Liver (tissue), 9 donors: ENCODE results near the gene DOCK9. TPM values are rescaled to one million over a fixed set of nuclear protein-coding genes. Genes with fewer than 3 reads are reported as not detected.

ENCODE experiments used
- DNase-seq: peaks from one replicate; pipeline ENCODE4 v3.0.0-alpha.2; 2017; ENCODE audit warnings: low spot score
- H3K27ac ChIP-seq, 2 donors: one replicate each; pipeline ENCODE4 v1.7.0; 2013; ENCODE audit warnings: inconsistent platforms in 2 of 2, low read length in 2 of 2, control low read depth in 1 of 2, low read depth in 1 of 2, mild to moderate bottlenecking in 1 of 2
- H3K27me3 ChIP-seq, 4 donors: one replicate each; pipeline versions ENCODE4 v1.6.1 to v1.7.0; 2013; ENCODE audit warnings: low read length in 3 of 4, inconsistent platforms in 1 of 4, mild to moderate bottlenecking in 1 of 4, moderate library complexity in 1 of 4; ENCODE audit not compliant: control insufficient read depth in 4 of 4, insufficient read depth in 4 of 4
- H3K36me3 ChIP-seq, 4 donors: one replicate each; pipeline versions ENCODE4 v1.6.1 to v1.7.0; 2013; ENCODE audit warnings: low read length in 3 of 4, mild to moderate bottlenecking in 3 of 4, low read depth in 1 of 4, moderate library complexity in 1 of 4; ENCODE audit not compliant: control insufficient read depth in 4 of 4, insufficient read depth in 3 of 4
- H3K4me1 ChIP-seq, 4 donors: one replicate each; pipeline versions ENCODE4 v1.6.1 to v1.7.0; 2013; ENCODE audit warnings: low read length in 3 of 4, mild to moderate bottlenecking in 3 of 4, moderate library complexity in 1 of 4; ENCODE audit not compliant: control insufficient read depth in 4 of 4, insufficient read depth in 4 of 4
- H3K4me3 ChIP-seq, 3 donors: one replicate each; pipeline versions ENCODE4 v1.6.1 to v1.7.0; 2013; ENCODE audit warnings: low read length in 3 of 3, control low read depth in 1 of 3, low read depth in 1 of 3, mild to moderate bottlenecking in 1 of 3
- H3K9ac ChIP-seq, 2 donors: one replicate each; pipeline ENCODE4 v1.7.0; 2013; ENCODE audit warnings: low read length in 2 of 2, mild to moderate bottlenecking in 2 of 2, moderate library complexity in 2 of 2, control low read depth in 1 of 2, low read depth in 1 of 2
- H3K9me3 ChIP-seq, 4 donors: one replicate each; pipeline versions ENCODE4 v1.6.1 to v1.7.0; 2013; ENCODE audit warnings: low read length in 3 of 4; ENCODE audit not compliant: control insufficient read depth in 4 of 4
- EGR1 ChIP-seq, 2 donors: IDR thresholded peaks; 2 replicates each; pipeline ENCODE4 v1.6.1; 2016 to 2018; ENCODE audit warnings: antibody characterized with exemption in 2 of 2, low read depth in 2 of 2
- FOXA1 ChIP-seq: IDR thresholded peaks from 2 replicates; pipeline ENCODE4 v1.6.1; 2016; ENCODE audit warnings: antibody characterized with exemption
- FOXA2 ChIP-seq: IDR thresholded peaks from 2 replicates; pipeline ENCODE4 v1.6.1; 2016; ENCODE audit warnings: antibody characterized with exemption
- GABPA ChIP-seq, 2 donors: IDR thresholded peaks in 1 of 2; conservative IDR thresholded peaks in 1 of 2; 2 replicates each; pipeline ENCODE4 v1.6.1; 2016; ENCODE audit warnings: antibody characterized with exemption in 2 of 2, mild to moderate bottlenecking in 1 of 2, moderate library complexity in 1 of 2
- HNF4A ChIP-seq, 2 donors: conservative IDR thresholded peaks; 2 replicates each; pipeline ENCODE4 v1.6.1; 2016; ENCODE audit warnings: antibody characterized with exemption in 2 of 2, mild to moderate bottlenecking in 2 of 2
- HNF4G ChIP-seq: IDR thresholded peaks from 2 replicates; pipeline ENCODE4 v1.6.1; 2016; ENCODE audit warnings: antibody characterized with exemption
- JUND ChIP-seq, 2 donors: IDR thresholded peaks; 2 replicates each; pipeline ENCODE4 v1.6.1; 2016; ENCODE audit warnings: antibody characterized with exemption in 2 of 2
- NR2F2 ChIP-seq: IDR thresholded peaks from 2 replicates; pipeline ENCODE4 v1.6.1; 2016; ENCODE audit warnings: antibody characterized with exemption
- RAD21 ChIP-seq, 2 donors: IDR thresholded peaks; 2 replicates each; pipeline ENCODE4 v1.6.1; 2016; ENCODE audit warnings: antibody characterized with exemption in 2 of 2, mild to moderate bottlenecking in 2 of 2
- SP1 ChIP-seq: IDR thresholded peaks from 2 replicates; pipeline ENCODE4 v1.6.1; 2018; ENCODE audit warnings: antibody characterized with exemption, mild to moderate bottlenecking
- TAF1 ChIP-seq: conservative IDR thresholded peaks from 2 replicates; pipeline ENCODE4 v1.6.1; 2016; ENCODE audit warnings: antibody characterized with exemption, mild to moderate bottlenecking
- YY1 ChIP-seq: IDR thresholded peaks from 2 replicates; pipeline ENCODE4 v1.6.1; 2016; ENCODE audit warnings: antibody characterized with exemption, mild to moderate bottlenecking
- WGBS: extraction: QIAGEN DNeasy Blood & Tissue Kit; methylation state at CpG from one replicate; pipeline ENCODE4 v1.1.7; 2013; 5-methylcytosine and 5-hydroxymethylcytosine counted together
- polyA plus RNA-seq, 2 donors: library from polyadenylated mRNA; stranded (reverse) in 1 of 2; unstranded in 1 of 2; fragments of 200-250 nt in 1 of 2; fragments of >200 nt in 1 of 2; fragmentation: Nextera tagmentation in 1 of 2; extraction: Ambion mirVana in 1 of 2; gene quantifications; one replicate each; pipeline versions ENCODE4 v1.2.1 to v1.2.3, GENCODE V29; 2013 to 2015
- total RNA-seq, 2 donors: library from RNA; depleted of rRNA; stranded (reverse); fragments of >200 nt; gene quantifications; one replicate each; pipeline ENCODE4 v1.2.3, GENCODE V29; 2014
- TF ChIP-seq, protein P1 (sequence below): IDR thresholded peaks from 2 replicates; pipeline ENCODE4 v1.6.1; 2016; ENCODE audit warnings: antibody characterized with exemption, mild to moderate bottlenecking
- TF ChIP-seq, protein P2 (sequence below): fragments of 150-350 bp; IDR thresholded peaks from 2 replicates; pipeline ENCODE4 v1.5.1; 2017; ENCODE audit warnings: improper control_type of control experiment, low read depth, low read length; ENCODE audit not compliant: missing input control
- TF ChIP-seq, protein P3 (sequence below): IDR thresholded peaks from 2 replicates; pipeline ENCODE4 v1.6.1; 2016; ENCODE audit warnings: antibody characterized with exemption
- TF ChIP-seq, protein P4 (sequence below): IDR thresholded peaks from 2 replicates; pipeline ENCODE4 v1.6.1; 2016; ENCODE audit warnings: antibody characterized with exemption
- TF ChIP-seq, protein P5 (sequence below): IDR thresholded peaks from 2 replicates; pipeline ENCODE4 v1.6.1; 2016; ENCODE audit warnings: antibody characterized with exemption
- donor health status: healthy.
- donor health status: healthy.
- donor health status: healthy.
- donor health status: healthy.
- donor health status: healthy.

DOCK9 gene
- total and polyA plus RNA-seq, 4 donors = 5.4 to 31.3 (median 10.6) TPM

DNA sequence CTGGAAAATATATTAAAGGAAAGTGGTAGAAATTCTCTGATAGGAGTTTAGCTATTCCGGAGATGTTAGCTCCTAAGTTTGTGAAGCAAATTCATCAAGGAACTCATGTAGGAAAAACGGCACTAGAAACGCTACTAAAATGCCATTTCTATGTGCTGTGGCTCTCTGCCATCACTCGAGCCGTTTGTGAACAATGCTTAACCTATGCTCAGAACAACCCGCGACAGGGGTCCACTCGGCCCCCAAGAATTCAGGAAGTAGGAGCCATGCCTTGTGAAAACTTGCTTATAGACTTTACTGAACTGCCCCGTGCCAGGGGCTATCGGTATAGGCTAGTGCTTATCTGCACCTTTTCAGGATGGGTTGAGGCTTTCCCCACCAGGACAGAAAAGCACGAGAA, 211.2 kb downstream of the DOCK9 start:
- 68% methylated on average over 11 of the region's 11 CpGs for WGBS
- Histone ChIP-seq H3K36me3 (no peaks in the 10 kb centered on the region), H3K27ac (no peak overlapping the region), H3K27me3 (no peaks in the 10 kb centered on the region), H3K9me3 (no peaks in the 10 kb centered on the region), H3K4me3 (no peak overlapping the region), H3K9ac (no peak overlapping the region), H3K4me1 (peaks cover 2 to 14% (median 9%) of the 10 kb centered on the region in 4 donors)
- no peak for DNase-seq
- no peak for TF ChIP-seq SP1
- TF ChIP-seq RAD21 (IDR thresholded peaks at IDR 0.05) = no peak
- TF ChIP-seq, protein P1, sequence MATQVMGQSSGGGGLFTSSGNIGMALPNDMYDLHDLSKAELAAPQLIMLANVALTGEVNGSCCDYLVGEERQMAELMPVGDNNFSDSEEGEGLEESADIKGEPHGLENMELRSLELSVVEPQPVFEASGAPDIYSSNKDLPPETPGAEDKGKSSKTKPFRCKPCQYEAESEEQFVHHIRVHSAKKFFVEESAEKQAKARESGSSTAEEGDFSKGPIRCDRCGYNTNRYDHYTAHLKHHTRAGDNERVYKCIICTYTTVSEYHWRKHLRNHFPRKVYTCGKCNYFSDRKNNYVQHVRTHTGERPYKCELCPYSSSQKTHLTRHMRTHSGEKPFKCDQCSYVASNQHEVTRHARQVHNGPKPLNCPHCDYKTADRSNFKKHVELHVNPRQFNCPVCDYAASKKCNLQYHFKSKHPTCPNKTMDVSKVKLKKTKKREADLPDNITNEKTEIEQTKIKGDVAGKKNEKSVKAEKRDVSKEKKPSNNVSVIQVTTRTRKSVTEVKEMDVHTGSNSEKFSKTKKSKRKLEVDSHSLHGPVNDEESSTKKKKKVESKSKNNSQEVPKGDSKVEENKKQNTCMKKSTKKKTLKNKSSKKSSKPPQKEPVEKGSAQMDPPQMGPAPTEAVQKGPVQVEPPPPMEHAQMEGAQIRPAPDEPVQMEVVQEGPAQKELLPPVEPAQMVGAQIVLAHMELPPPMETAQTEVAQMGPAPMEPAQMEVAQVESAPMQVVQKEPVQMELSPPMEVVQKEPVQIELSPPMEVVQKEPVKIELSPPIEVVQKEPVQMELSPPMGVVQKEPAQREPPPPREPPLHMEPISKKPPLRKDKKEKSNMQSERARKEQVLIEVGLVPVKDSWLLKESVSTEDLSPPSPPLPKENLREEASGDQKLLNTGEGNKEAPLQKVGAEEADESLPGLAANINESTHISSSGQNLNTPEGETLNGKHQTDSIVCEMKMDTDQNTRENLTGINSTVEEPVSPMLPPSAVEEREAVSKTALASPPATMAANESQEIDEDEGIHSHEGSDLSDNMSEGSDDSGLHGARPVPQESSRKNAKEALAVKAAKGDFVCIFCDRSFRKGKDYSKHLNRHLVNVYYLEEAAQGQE = no peak
- TF ChIP-seq EGR1 (IDR thresholded peaks at IDR 0.05; ENCODE audit: low read depth in 2 of 2) = no peak
- no peak for TF ChIP-seq GABPA (IDR thresholded peaks at IDR 0.05 in 1 of 2, conservative IDR thresholded peaks at IDR 0.05 in 1 of 2)
- no peak for TF ChIP-seq TAF1
- no peak for TF ChIP-seq NR2F2
- TF ChIP-seq, protein P2, sequence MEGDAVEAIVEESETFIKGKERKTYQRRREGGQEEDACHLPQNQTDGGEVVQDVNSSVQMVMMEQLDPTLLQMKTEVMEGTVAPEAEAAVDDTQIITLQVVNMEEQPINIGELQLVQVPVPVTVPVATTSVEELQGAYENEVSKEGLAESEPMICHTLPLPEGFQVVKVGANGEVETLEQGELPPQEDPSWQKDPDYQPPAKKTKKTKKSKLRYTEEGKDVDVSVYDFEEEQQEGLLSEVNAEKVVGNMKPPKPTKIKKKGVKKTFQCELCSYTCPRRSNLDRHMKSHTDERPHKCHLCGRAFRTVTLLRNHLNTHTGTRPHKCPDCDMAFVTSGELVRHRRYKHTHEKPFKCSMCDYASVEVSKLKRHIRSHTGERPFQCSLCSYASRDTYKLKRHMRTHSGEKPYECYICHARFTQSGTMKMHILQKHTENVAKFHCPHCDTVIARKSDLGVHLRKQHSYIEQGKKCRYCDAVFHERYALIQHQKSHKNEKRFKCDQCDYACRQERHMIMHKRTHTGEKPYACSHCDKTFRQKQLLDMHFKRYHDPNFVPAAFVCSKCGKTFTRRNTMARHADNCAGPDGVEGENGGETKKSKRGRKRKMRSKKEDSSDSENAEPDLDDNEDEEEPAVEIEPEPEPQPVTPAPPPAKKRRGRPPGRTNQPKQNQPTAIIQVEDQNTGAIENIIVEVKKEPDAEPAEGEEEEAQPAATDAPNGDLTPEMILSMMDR = no peak
- TF ChIP-seq, protein P3, sequence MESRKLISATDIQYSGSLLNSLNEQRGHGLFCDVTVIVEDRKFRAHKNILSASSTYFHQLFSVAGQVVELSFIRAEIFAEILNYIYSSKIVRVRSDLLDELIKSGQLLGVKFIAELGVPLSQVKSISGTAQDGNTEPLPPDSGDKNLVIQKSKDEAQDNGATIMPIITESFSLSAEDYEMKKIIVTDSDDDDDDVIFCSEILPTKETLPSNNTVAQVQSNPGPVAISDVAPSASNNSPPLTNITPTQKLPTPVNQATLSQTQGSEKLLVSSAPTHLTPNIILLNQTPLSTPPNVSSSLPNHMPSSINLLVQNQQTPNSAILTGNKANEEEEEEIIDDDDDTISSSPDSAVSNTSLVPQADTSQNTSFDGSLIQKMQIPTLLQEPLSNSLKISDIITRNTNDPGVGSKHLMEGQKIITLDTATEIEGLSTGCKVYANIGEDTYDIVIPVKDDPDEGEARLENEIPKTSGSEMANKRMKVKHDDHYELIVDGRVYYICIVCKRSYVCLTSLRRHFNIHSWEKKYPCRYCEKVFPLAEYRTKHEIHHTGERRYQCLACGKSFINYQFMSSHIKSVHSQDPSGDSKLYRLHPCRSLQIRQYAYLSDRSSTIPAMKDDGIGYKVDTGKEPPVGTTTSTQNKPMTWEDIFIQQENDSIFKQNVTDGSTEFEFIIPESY = no peak
- TF ChIP-seq FOXA1 = no peak
- TF ChIP-seq HNF4G = no peak
- TF ChIP-seq, protein P4, sequence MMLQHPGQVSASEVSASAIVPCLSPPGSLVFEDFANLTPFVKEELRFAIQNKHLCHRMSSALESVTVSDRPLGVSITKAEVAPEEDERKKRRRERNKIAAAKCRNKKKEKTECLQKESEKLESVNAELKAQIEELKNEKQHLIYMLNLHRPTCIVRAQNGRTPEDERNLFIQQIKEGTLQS = no peak
- no peak for TF ChIP-seq FOXA2

DNA sequence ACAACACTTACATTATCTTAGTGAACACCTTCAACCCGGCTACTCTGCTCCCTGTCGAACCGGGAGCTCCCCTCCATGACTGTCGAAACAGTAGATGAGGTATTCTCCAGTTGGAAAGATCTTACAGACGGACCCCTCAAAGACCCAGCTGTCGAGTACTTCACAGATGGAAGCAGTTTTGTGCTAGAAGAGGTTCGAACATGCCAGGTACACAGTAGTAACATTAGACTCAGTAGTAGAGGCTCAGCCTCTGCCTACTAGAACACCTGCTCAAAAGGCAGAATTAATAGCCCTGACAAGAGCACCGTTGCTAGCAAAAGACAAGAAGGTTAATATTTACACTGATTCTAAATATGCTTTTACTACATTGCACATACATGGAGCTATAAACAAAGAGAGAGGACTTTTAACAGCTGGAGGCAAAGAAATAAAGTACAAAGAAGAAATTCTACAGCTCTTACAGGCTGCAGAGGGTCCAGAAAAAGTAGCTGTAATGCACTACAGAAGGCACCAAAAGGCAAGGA, 211.8 kb downstream of the DOCK9 start:
- H3K27ac ChIP-seq = no peak overlapping the region
- DNase-seq = no peak
- no peaks in the 10 kb centered on the region for H3K36me3 ChIP-seq
- peaks cover 2 to 20% (median 14%) of the 10 kb centered on the region in 4 donors for H3K4me1 ChIP-seq
- 80% methylated on average over 8 of the region's 8 CpGs for WGBS
- no peaks in the 10 kb centered on the region for H3K27me3 ChIP-seq
- no peaks in the 10 kb centered on the region for H3K9me3 ChIP-seq
- H3K9ac ChIP-seq = no peak overlapping the region
- H3K4me3 ChIP-seq = no peak overlapping the region
- TF ChIP-seq SP1 (no peak), EGR1 (IDR thresholded peaks at IDR 0.05; ENCODE audit: low read depth in 2 of 2) (no peak), RAD21 (IDR thresholded peaks at IDR 0.05) (no peak), YY1 (no peak), HNF4A (conservative IDR thresholded peaks at IDR 0.05) (no peak), FOXA1 (no peak), FOXA2 (no peak), NR2F2 (no peak), JUND (IDR thresholded peaks at IDR 0.05) (no peak), HNF4G (no peak), TAF1 (no peak)
- TF ChIP-seq, protein P1 = no peak
- TF ChIP-seq, protein P3 = no peak
- TF ChIP-seq, protein P5, sequence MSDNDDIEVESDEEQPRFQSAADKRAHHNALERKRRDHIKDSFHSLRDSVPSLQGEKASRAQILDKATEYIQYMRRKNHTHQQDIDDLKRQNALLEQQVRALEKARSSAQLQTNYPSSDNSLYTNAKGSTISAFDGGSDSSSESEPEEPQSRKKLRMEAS = no peak
